GM12878 (cell line): ENCODE results near the gene DIABLO. TPM values are rescaled to one million over a fixed set of nuclear protein-coding genes. Genes with fewer than 3 reads are reported as not detected.

Experiments
- GABPA ChIP-seq: IDR thresholded peaks from 2 replicates; pipeline ENCODE4 v1.6.1; 2014; ENCODE audit warnings: antibody characterized with exemption, low read depth, mild to moderate bottlenecking, inconsistent platforms
- SPI1 ChIP-seq: IDR thresholded peaks from 2 replicates; pipeline ENCODE4 v1.6.1; 2011; ENCODE audit warnings: low read depth, mild to moderate bottlenecking, low read length, moderate library complexity, borderline replicate concordance; ENCODE audit not compliant: insufficient read depth
- SRF ChIP-seq, 2 experiments: IDR thresholded peaks; 2 replicates each; pipeline ENCODE4 v1.6.1; 2011; ENCODE audit warnings: low read depth in 2 of 2, low read length in 2 of 2, mild to moderate bottlenecking in 1 of 2, moderate library complexity in 1 of 2
- polyA plus RNA-seq, 11 experiments: library from polyadenylated mRNA; depleted of rRNA in 4 of 11; unstranded in 6 of 11; stranded (reverse) in 5 of 11; fragments of >200 nt; fragmentation: Nextera tagmentation in 4 of 11; fragmentation: Illumina TruSeq in 1 of 11; extraction: Ambion mirVana in 4 of 11; extraction: Trizol in 1 of 11; gene quantifications; 1 replicate in 1 of 11; 2 replicates in 10 of 11; pipeline versions ENCODE4 v1.2.1 to v1.2.3, GENCODE V29; 2011 to 2016; ENCODE audit warnings: inconsistent platforms in 2 of 11, missing spikeins in 2 of 11, low read depth in 1 of 11
- total RNA-seq, 4 experiments: library from RNA; depleted of rRNA in 3 of 4; stranded (reverse); fragments of >200 nt in 3 of 4; fragmentation: Illumina TruSeq in 1 of 4; extraction: Trizol in 1 of 4; gene quantifications; 2 replicates each; pipeline versions ENCODE4 v1.2.1 to v1.2.3, GENCODE V29; 2013 to 2021
- TF ChIP-seq, protein P1 (sequence below): fragments of 450-650 bp; conservative IDR thresholded peaks from 2 replicates; pipeline ENCODE4 v1.6.1; 2017; ENCODE audit warnings: mild to moderate bottlenecking, moderate library complexity
- TF ChIP-seq, protein P2 (sequence below): fragments of 150-350 bp; IDR thresholded peaks from 2 replicates; pipeline ENCODE4 v1.6.1; 2016; ENCODE audit warnings: low read depth, low read length
- TF ChIP-seq, protein P3 (sequence below): fragments of 450-650 bp; IDR thresholded peaks from 2 replicates; pipeline ENCODE4 v1.6.1; 2014; ENCODE audit warnings: mild to moderate bottlenecking

The DIABLO gene
- total and polyA plus RNA-seq, 10 of the 15 experiments (the other 5 are each of a cell fraction or from before 2014, with no cell fraction given), result 18.3 to 69.9 (median 46.2) TPM

DNA sequence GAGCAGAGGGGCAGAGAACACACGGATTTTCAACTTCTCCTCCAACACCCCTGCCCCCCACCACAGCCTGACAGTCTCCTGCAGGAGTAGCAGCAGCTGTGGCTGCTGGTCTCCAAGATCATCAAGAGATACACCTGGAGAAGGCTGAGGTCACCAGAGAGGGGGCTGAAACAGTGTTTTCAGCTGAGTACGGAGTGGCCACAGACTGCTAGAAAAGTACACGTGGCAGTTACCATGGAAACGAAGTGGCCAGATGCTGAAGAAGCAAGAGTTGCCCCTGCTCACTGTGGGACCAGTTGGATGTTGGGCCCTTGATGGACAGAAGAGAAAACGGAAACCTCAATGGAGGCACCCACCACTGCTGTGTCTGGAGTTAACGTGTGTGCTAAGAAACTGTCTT lies 4.9 kb upstream of the DIABLO start (continued):
- TF ChIP-seq, protein P1, sequence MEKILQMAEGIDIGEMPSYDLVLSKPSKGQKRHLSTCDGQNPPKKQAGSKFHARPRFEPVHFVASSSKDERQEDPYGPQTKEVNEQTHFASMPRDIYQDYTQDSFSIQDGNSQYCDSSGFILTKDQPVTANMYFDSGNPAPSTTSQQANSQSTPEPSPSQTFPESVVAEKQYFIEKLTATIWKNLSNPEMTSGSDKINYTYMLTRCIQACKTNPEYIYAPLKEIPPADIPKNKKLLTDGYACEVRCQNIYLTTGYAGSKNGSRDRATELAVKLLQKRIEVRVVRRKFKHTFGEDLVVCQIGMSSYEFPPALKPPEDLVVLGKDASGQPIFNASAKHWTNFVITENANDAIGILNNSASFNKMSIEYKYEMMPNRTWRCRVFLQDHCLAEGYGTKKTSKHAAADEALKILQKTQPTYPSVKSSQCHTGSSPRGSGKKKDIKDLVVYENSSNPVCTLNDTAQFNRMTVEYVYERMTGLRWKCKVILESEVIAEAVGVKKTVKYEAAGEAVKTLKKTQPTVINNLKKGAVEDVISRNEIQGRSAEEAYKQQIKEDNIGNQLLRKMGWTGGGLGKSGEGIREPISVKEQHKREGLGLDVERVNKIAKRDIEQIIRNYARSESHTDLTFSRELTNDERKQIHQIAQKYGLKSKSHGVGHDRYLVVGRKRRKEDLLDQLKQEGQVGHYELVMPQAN, result no peak
- TF ChIP-seq, protein P2, sequence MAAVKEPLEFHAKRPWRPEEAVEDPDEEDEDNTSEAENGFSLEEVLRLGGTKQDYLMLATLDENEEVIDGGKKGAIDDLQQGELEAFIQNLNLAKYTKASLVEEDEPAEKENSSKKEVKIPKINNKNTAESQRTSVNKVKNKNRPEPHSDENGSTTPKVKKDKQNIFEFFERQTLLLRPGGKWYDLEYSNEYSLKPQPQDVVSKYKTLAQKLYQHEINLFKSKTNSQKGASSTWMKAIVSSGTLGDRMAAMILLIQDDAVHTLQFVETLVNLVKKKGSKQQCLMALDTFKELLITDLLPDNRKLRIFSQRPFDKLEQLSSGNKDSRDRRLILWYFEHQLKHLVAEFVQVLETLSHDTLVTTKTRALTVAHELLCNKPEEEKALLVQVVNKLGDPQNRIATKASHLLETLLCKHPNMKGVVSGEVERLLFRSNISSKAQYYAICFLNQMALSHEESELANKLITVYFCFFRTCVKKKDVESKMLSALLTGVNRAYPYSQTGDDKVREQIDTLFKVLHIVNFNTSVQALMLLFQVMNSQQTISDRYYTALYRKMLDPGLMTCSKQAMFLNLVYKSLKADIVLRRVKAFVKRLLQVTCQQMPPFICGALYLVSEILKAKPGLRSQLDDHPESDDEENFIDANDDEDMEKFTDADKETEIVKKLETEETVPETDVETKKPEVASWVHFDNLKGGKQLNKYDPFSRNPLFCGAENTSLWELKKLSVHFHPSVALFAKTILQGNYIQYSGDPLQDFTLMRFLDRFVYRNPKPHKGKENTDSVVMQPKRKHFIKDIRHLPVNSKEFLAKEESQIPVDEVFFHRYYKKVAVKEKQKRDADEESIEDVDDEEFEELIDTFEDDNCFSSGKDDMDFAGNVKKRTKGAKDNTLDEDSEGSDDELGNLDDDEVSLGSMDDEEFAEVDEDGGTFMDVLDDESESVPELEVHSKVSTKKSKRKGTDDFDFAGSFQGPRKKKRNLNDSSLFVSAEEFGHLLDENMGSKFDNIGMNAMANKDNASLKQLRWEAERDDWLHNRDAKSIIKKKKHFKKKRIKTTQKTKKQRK, result no peak
- TF ChIP-seq GABPA (no peak), SRF (IDR thresholded peaks at IDR 0.05; ENCODE audit: low read depth in 2 of 2, low read length in 2 of 2) (no peak), SPI1 (no peak)
- TF ChIP-seq, protein P3, sequence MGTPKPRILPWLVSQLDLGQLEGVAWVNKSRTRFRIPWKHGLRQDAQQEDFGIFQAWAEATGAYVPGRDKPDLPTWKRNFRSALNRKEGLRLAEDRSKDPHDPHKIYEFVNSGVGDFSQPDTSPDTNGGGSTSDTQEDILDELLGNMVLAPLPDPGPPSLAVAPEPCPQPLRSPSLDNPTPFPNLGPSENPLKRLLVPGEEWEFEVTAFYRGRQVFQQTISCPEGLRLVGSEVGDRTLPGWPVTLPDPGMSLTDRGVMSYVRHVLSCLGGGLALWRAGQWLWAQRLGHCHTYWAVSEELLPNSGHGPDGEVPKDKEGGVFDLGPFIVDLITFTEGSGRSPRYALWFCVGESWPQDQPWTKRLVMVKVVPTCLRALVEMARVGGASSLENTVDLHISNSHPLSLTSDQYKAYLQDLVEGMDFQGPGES, result no peak
